Stimulated activated CD8-positive, alpha-beta memory T cell treated with anti-CD3 and anti-CD28 coated beads, Interleukin-7, amount 100 ng/mL, for 1 hour (primary cell): Measurements from ENCODE around the gene MT1H.
"Not testable (repeated sequence)": the region's sequence is repeated elsewhere in the genome, so short reads cannot be mapped to it uniquely, and the experiment has no call there.

ENCODE experiments used
- DNase-seq, 2 donors: peaks; one replicate each; pipeline ENCODE4 v3.0.0-alpha.2; 2020; ENCODE audit warnings: low read depth in 2 of 2

MT1H gene

DNA sequence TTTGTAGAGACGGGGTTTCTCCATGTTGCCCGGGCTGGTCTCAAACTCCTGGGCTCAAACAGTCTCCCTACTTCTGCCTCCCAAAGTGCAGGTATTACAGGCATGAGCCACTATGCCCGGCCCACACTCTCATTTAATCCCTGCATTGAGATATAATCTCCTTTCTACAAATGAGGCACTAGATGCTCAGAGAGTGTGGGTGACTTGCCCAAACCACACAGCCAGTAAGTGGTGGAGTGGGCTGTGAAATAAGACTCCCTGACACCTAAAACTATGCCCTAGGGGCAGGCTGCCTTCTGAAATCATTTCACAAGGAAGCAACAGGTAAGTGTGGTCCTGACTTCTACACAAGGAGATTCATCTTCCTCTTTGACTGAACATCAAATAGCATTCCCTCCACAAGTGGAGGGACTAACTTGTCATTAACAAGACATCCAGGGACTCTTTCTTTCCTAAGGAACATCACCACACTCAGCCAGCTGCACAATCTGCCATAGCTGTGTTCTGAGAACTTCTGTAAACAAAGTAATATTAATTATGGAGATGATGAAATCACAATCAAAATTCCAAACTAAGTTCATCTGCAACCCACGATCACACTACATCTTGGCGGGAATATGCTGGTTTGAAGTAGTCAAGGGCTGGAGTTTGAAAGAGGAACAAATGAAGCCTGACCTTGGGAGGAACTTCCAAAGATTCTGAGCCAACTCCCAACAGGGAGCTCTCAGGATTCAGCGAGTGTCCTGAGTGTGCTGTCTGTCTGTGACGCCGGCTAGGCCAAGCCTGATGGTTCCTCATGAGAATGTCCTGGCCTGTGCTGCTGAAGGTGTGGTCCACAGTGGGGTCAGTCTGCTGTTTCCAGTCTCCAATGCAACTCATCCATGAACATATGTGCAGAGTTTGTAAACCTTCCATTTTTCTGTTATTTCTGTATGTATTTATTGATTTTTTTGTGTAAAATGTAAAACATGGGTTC is 4.0 kb upstream of the MT1H start:
- DNase-seq: not testable (repeated sequence)

- no peak for DNase-seq
These were observed 1.7 kb upstream of the MT1H start, which contains the start of gene MT1G for GRCh38 chr16:56667581-56668571. Gene MT1G (minus strand): TSS chr16:56668065. CDS start chr16:56667993, 72 bp downstream.

GRCh38 chr16:56669840-56670619 is 416 bp downstream of the MT1H start:
- DNase-seq: no peak

GRCh38 chr16:56670620-56670934 is 963 bp downstream of the MT1H start:
- DNase-seq: no peak

GRCh38 chr16:56671691-56672090 is 2.1 kb downstream of the MT1H start:
- DNase-seq: not testable (repeated sequence)

DNA sequence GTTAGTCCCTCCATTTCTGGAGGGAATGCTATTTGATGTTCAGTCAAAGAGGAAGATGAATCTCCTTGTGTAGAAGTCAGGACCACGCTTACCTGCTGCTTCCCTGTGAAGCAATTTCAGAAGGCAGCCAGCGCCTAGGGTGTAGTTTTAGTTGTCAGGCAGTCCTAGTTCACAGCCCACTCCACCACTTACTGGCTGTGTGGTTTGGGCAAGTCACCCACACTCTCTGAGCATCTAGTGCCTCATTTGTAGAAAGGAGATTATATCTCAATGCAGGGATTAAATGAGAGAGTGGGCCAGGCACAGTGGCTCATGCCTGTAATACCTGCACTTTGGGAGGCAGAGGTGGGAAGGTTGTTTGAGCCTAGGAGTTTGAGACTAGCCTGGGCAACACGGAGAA is 2.6 kb downstream of the MT1H start:
- DNase-seq: not testable (repeated sequence)

DNA sequence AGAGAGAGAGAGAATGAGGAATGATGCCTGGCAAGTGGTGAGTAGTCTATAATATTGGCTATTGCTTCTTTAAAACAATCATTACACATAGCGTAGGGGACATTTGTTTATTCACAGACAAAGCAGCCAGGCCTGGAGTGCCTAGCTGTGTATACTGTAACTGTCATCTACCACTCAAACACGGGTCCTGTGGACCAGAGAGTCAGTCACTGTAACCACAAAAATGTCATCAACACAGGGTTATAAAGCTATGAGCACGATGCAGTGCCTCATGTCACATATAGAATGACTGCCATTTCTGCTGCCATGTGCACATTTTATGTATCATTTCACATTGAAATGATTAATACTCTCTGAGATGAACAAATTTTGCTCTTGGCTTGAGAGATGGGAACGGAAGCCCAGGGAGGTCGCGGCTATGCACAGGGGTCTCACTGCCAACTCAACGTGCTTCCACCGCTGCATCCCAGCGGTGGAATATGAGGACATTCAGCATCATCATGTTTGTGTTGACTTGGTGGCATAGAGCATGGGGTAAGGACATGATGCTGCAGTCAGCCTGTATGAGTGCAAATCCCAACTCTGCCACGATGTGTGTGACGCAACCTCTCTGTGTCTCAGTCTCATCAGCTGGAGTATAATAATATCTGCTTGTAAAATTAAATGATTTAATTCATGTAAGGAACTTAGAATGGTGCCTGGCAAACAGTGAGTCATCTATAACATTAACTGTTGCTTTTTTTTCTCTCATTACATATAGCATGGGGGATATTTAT is 3.3 kb downstream of the MT1H start:
- no peak for DNase-seq

DNA sequence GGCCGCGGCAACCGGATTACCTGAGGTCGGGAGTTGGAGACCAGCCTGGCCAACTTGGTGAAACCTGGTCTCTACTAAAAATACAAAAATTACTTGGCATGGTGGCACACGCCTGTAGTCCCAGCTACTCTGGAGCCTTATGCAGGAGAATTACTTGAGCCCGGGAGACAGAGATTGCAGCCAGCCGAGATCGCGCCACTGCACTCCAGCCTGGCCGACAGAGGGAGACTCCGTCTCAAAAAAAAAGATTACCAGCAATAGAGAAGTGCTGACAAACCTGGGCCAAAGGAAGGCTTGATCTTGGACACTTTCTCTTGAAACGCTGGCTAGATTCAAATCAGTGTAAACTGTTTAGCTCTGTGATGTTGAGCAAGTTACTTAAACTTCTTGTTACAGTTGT is 4.3 kb downstream of the MT1H start:
- no peak for DNase-seq

- not testable (repeated sequence) for DNase-seq
These were observed 5.0 kb downstream of the MT1H start for GRCh38 chr16:56674570-56674969.

GRCh38 chr16:56675685-56676210 is 6.1 kb downstream of the MT1H start:
- no peak for DNase-seq

DNA sequence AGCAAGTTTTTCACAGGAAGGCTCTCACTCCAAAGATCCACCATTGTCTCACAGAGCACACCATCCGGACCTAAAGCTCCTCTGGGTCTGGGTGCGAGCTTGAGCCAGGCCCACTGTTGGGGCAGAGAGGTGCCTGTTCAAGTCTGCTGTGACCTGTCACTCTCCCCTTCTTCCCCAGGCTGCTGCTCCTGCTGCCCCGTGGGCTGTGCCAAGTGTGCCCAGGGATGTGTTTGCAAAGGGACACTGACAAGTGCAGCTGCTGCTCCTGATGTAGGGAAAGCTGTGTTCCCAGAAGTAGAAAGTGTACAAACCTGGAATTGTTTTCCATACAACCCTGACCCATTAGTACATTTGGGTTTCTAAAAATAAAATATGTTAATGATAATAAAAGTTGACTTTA is 7.9 kb downstream of the MT1H start:
- no peak for DNase-seq

GRCh38 chr16:56679078-56679730 is 9.6 kb downstream of the MT1H start:
- DNase-seq: no peak

DNA sequence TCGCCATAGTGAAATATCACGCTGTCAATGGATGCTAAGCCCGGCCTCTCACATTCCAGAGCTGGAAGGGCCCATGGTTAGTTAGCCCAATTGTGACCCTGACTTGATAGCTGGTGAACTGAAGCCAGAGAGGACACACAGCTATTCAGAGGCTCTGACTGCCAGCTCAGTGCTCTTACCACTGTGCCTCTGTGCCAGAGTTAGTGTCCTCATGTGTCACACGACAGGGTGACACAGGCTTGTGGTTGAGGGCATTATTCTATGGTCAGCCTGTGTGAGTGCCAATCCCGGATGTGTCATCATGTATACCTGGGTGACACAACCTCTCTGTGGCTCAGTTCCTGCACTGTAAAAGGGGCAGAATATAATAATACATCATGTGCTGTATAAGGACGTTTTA is 10.2 kb downstream of the MT1H start:
- DNase-seq: no peak

DNA sequence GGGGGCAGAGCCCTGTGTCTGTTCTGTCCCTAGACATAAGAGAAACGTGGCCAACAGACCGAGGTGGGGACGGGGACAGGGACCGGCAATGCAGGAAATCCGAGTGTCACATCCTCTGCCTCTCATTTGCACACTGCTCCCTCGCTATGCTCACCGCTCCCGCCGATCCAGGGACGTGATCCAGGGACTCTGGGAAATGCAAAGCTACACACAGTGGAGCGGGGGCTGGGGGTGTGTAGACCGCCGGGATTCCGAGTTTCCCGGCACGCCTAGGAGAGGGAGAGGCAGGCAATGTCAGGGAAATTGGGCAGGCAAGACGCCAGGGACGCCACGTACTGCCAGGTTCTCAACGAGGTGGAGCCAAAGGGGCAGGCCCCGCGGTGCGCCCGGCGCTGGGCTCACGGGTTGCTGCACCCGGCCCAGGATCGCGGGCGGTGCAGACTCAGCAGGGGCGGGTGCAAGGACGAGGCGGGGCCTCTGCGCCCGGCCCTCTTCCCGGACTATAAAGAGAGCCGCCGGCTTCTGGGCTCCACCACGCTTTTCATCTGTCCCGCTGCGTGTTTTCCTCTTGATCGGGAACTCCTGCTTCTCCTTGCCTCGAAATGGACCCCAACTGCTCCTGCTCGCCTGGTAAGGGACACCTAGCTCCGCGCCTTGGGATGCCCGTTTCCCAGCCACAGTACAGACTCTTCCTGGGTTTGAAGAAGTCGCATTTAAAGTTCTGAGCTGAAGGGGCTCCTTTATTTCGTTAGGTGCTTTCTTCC is 12.5 kb downstream of the MT1H start, which contains the start of gene MT1X:
MT1X (plus strand) TSS at position 532 of the 764 bp plus-strand sequence; CDS start at position 603, 71 bp downstream.
- peak; percentile 68 to 77 for DNase-seq

DNA sequence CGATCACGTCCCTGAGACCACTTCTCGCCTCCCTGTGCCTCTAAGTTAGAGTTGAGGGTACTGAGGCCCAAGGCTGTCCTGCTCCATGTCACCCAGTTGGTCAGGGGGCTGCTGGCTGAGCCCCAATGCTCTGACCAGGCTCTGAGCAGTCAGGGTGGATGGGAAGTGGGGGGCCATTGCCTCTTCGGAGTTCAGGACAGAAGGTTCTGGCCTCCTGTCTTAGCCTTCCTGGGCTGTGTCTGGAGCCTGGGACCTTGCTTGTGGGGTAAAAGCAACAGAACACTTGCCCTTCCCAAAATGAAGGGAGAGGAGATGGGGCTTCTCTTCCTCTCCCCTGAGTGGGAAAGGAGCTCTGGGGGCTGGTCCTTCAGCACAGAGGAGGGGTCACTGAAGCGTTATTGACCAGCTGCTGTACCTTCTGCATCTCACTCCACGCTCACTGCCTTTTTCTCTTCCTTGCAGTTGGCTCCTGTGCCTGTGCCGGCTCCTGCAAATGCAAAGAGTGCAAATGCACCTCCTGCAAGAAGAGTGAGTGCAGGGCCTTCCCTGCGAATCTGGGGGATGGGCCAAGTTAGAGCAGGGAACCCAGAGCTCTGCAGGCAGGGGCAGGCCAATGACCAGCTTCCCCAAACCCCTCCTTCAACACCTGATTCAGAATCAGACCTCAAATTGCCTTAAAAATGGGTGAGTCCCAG is 13.2 kb downstream of the MT1H start:
- DNase-seq: no peak

DNA sequence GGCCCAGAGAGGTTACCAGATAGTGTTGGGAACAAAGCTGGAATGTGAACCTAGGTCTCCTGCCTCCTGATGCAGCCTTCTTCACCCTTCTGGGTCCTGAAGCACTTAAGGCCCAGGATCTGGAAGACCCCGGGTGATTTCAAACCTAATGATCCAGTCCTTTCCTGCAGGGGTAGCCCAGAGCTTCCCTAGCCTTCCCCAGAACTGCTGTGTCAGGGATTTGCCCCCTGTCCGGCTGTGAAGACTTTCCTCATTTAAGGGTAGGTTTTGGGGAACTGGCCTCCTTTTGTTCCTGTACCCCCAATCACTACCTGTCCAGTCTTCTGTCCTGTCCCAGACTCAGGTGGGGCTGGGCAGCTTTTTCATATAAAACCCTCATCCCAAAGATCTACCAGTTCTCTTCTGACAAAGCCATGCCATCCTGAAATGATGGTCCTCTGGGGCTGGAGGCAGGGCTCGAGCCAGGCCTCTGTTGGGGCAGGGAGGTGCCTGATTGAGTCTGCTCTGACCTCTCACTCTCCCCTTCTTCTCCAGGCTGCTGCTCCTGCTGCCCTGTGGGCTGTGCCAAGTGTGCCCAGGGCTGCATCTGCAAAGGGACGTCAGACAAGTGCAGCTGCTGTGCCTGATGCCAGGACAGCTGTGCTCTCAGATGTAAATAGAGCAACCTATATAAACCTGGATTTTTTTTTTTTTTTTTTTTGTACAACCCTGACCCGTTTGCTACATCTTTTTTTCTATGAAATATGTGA is 14.0 kb downstream of the MT1H start:
- DNase-seq: no peak

- DNase-seq: no peak
These were observed 14.8 kb downstream of the MT1H start for GRCh38 chr16:56684256-56684925.
